HG02970 (cell line): ENCODE data around the gene FOXI3.
"Not testable (repeated sequence)": the region's sequence is repeated elsewhere in the genome, so short reads cannot be mapped to it uniquely, and the experiment has no call there.

Experiments used
- ATAC-seq: cut with Tn5 transposase; IDR thresholded peaks from one replicate; pipeline ENCODE4 v1.9.1; 2021; ENCODE audit warnings: mild to moderate bottlenecking, moderate library complexity, moderate number of reproducible peaks; ENCODE audit not compliant: unreplicated experiment, low FRiP score

FOXI3 gene

GRCh38 chr2:88443353-88443938 is 9.0 kb downstream of the FOXI3 start:
- no peak for ATAC-seq

GRCh38 chr2:88442473-88442872 is 10.0 kb downstream of the FOXI3 start:
- ATAC-seq, result no peak

GRCh38 chr2:88442061-88442460 is 10.4 kb downstream of the FOXI3 start:
- no peak for ATAC-seq

- ATAC-seq, result no peak
Observed at GRCh38 chr2:88437010-88437409, 15.5 kb downstream of the FOXI3 start.

- ATAC-seq, result no peak
Observed at GRCh38 chr2:88429929-88430328, 22.6 kb downstream of the FOXI3 start.

- ATAC-seq, result no peak
Observed at GRCh38 chr2:88423733-88424132, 28.8 kb downstream of the FOXI3 start.

- not testable (repeated sequence) for ATAC-seq
Observed at GRCh38 chr2:88419051-88419450, 33.4 kb downstream of the FOXI3 start.

GRCh38 chr2:88416016-88416663 is 36.4 kb downstream of the FOXI3 start:
- no peak for ATAC-seq

- ATAC-seq, result not testable (repeated sequence)
Observed at GRCh38 chr2:88408870-88409269, 43.6 kb downstream of the FOXI3 start.

GRCh38 chr2:88400037-88400767 is 52.3 kb downstream of the FOXI3 start:
- no peak for ATAC-seq

- ATAC-seq, result no peak
Observed at GRCh38 chr2:88398180-88398579, 54.3 kb downstream of the FOXI3 start.
